RWPE2 (cell line): ENCODE results near the gene KRTAP4-7.
"Not testable (repeated sequence)": the region's sequence is repeated elsewhere in the genome, so short reads cannot be mapped to it uniquely, and the experiment has no call there.

ENCODE experiments used
- ATAC-seq: fragments of 200-7000 bp; cut with Tn5 transposase; 3 replicates; pipeline ENCODE4 v1.9.1; 2021; ENCODE audit warnings: low read depth
- DNase-seq: peaks from one replicate; pipeline ENCODE4 v3.0.0-alpha.2; 2020; ENCODE audit warnings: low spot score
- H3K27ac ChIP-seq: fragments of 450-650 bp; 2 replicates; pipeline ENCODE4 v1.5.1; 2017; ENCODE audit warnings: mild to moderate bottlenecking; ENCODE audit not compliant: poor library complexity, severe bottlenecking
- H3K27me3 ChIP-seq: fragments of 250-450 bp; sonication (Bioruptor Pico); 2 replicates; pipeline ENCODE4 v1.5.1; 2021; ENCODE audit warnings: mild to moderate bottlenecking, moderate library complexity; ENCODE audit not compliant: insufficient read depth, poor library complexity, severe bottlenecking
- H3K36me3 ChIP-seq: fragments of 250-450 bp; sonication (Bioruptor Pico); 2 replicates; pipeline ENCODE4 v1.5.1; 2020; ENCODE audit warnings: low read depth, mild to moderate bottlenecking, moderate library complexity
- H3K4me1 ChIP-seq: fragments of 250-450 bp; sonication (Bioruptor Pico); 2 replicates; pipeline ENCODE4 v1.5.1; 2021; ENCODE audit warnings: mild to moderate bottlenecking, moderate library complexity; ENCODE audit not compliant: insufficient read depth, poor library complexity, severe bottlenecking
- H3K4me3 ChIP-seq: fragments of 250-450 bp; sonication (Bioruptor Pico); 2 replicates; pipeline ENCODE4 v1.5.1; 2021; ENCODE audit warnings: mild to moderate bottlenecking, moderate library complexity; ENCODE audit not compliant: severe bottlenecking
- H3K9me3 ChIP-seq: fragments of 250-450 bp; sonication (Bioruptor Pico); 2 replicates; pipeline ENCODE4 v1.5.1; 2021; ENCODE audit warnings: mild to moderate bottlenecking, moderate library complexity; ENCODE audit not compliant: severe bottlenecking
- CTCF ChIP-seq: fragments of 450-650 bp; IDR thresholded peaks from one replicate; pipeline ENCODE4 v1.5.1; 2017; ENCODE audit warnings: mild to moderate bottlenecking, moderate library complexity; ENCODE audit not compliant: poor library complexity, severe bottlenecking

KRTAP4-7 gene

DNA sequence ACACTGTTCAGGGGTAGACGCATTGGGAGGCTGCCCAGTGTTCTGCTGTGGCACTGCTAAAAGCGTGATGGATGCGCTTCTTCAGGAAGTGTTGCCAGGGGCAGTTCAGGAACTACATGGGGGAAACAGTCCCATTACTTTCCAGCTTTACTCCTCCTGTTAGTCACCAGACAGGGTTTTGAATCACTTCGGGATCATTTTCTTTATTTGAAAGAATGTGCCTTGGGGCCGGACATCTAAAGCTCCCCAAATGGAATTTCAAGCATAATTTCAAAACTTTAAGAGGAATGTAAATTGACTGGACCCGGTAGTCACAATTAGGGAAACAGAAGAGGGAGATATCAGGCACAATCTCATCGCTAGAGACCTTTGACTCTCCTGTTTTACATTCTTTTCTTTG lies 35.5 kb upstream of the KRTAP4-7 start:
- peak; percentile 53; the same call in 2 of the 3 replicates for ATAC-seq
- Histone ChIP-seq H3K4me1 (peaks cover 15% of the 10 kb centered on the region), H3K27me3 (no peaks in the 10 kb centered on the region), H3K4me3 (no peak overlapping the region), H3K9me3 (peaks cover 2% of the 10 kb centered on the region), H3K36me3 (no peaks in the 10 kb centered on the region), H3K27ac (peak overlapping the region; percentile 55)
- TF ChIP-seq CTCF, result no peak
- no peak for DNase-seq

GRCh38 chr17:41049110-41049509 lies 34.8 kb upstream of the KRTAP4-7 start:
- H3K4me1 ChIP-seq, result peaks cover 13% of the 10 kb centered on the region
- no peaks in the 10 kb centered on the region for H3K27me3 ChIP-seq
- H3K27ac ChIP-seq, result peak overlapping the region; percentile 55
- TF ChIP-seq CTCF, result no peak
- H3K36me3 ChIP-seq, result no peaks in the 10 kb centered on the region
- ATAC-seq, result 0 out of 3 replicates have a peak, but pooled peaks have one; percentile 42
- peaks cover 2% of the 10 kb centered on the region for H3K9me3 ChIP-seq
- no peak for DNase-seq
- H3K4me3 ChIP-seq, result no peak overlapping the region

- Histone ChIP-seq H3K9me3 (peaks cover 2% of the 10 kb centered on the region), H3K4me1 (peaks cover 12% of the 10 kb centered on the region), H3K4me3 (no peak overlapping the region), H3K27me3 (no peaks in the 10 kb centered on the region), H3K27ac (no peak overlapping the region), H3K36me3 (no peaks in the 10 kb centered on the region)
- no peak for TF ChIP-seq CTCF
- no peak for DNase-seq
- ATAC-seq, result no peak
These were observed 31.4 kb upstream of the KRTAP4-7 start for GRCh38 chr17:41052566-41052965.

DNA sequence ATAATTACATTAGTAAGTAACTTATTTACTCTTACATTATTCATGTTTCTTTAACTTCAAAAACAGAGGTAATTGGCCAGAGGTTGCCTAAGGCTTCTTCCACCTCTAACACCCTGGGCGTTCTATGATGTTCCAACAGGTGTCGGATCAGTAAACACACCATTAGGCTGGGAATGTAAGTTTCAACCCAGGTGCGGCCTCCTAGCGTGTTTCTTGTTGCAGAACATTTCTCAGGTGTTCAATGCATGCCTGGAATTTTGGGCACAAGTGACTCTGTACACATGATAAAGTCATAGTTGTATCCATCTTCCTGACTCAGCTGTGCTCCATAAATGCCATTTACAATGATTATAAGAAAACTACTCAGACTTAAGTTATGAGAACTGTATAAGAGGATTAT lies 29.9 kb upstream of the KRTAP4-7 start:
- no peaks in the 10 kb centered on the region for H3K27me3 ChIP-seq
- peaks cover 13% of the 10 kb centered on the region for H3K4me1 ChIP-seq
- no peak for TF ChIP-seq CTCF
- no peak overlapping the region for H3K4me3 ChIP-seq
- no peak for DNase-seq
- H3K9me3 ChIP-seq, result peaks cover 2% of the 10 kb centered on the region
- no peak overlapping the region for H3K27ac ChIP-seq
- ATAC-seq, result no peak
- H3K36me3 ChIP-seq, result no peaks in the 10 kb centered on the region

- ATAC-seq, H3K27ac ChIP-seq, H3K4me3 ChIP-seq, H3K9me3 ChIP-seq, DNase-seq, H3K27me3 ChIP-seq, H3K36me3 ChIP-seq: not testable (repeated sequence)
- peaks cover 14% of the 10 kb centered on the region for H3K4me1 ChIP-seq
These were observed 29.4 kb upstream of the KRTAP4-7 start for GRCh38 chr17:41054556-41054955.

DNA sequence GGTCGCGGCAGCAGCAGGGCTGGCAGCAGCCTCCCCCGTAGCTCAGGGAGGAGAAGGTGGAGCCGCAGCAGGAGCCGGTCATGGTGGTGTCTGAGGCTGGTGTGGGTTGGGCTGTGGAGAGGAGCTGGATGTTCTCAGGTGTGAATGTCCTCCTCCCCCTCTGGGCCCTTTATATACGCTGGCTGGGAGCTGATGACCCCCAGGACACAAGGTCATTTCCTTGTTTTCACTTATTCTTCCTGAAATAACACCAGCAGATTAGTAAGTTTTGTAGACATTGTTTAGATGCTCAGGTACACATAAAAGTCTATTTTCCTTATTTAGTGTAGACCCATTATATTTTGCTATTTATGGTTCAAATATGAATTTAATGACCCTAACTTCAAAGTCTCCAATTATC lies 28.8 kb upstream of the KRTAP4-7 start, which contains the start of gene KRTAP2-2:
Gene KRTAP2-2 (minus strand): TSS at position 101 of the 400 bp plus-strand sequence. CDS start 19 bp downstream, at position 82.
- not testable (repeated sequence) for H3K4me3 ChIP-seq, DNase-seq, H3K27me3 ChIP-seq, H3K36me3 ChIP-seq, ATAC-seq, H3K27ac ChIP-seq, H3K9me3 ChIP-seq
- H3K4me1 ChIP-seq, result peaks cover 18% of the 10 kb centered on the region
